Ovary (tissue), 9 donors: ENCODE measurements around the gene ZSCAN5A. TPM values are rescaled to one million over a fixed set of nuclear protein-coding genes. Genes with fewer than 3 reads are reported as not detected.
"Not testable (repeated sequence)": the region's sequence is repeated elsewhere in the genome, so short reads cannot be mapped to it uniquely, and the experiment has no call there.

ENCODE experiments used
- DNase-seq, 5 donors: peaks; one replicate each; pipeline ENCODE4 v3.0.0-alpha.2; 2019 to 2020
- H3K27ac ChIP-seq, 2 donors: fragments of 200-600 bp; one replicate each; pipeline versions ENCODE4 v1.5.1 to v1.8.0; 2019 to 2022
- H3K27me3 ChIP-seq: fragments of 200-600 bp; one replicate; pipeline ENCODE4 v1.8.0; 2022
- H3K36me3 ChIP-seq: fragments of 200-600 bp; sonication (generic); one replicate; pipeline ENCODE4 v1.5.1; 2019
- H3K4me1 ChIP-seq: one replicate; pipeline ENCODE4 v1.8.1; 2013; ENCODE audit warnings: mild to moderate bottlenecking, moderate library complexity; ENCODE audit not compliant: insufficient read depth
- H3K4me3 ChIP-seq: fragments of 200-600 bp; sonication (generic); one replicate; pipeline ENCODE4 v1.5.1; 2017
- H3K9me3 ChIP-seq, 2 donors: fragments of 200-600 bp in 1 of 2; sonication (generic) in 1 of 2; one replicate each; pipeline versions ENCODE4 v1.5.1 to v1.8.1; 2013 to 2019; ENCODE audit warnings: mild to moderate bottlenecking in 1 of 2, moderate library complexity in 1 of 2
- EP300 ChIP-seq: sonication (generic); formaldehyde crosslinking; IDR thresholded peaks from one replicate; pipeline ENCODE4 v1.6.1; 2017; ENCODE audit warnings: antibody characterized with exemption
- POLR2A ChIP-seq: fragments of 450-650 bp; IDR thresholded peaks from one replicate; pipeline ENCODE4 v1.6.1; 2017; ENCODE audit warnings: antibody characterized with exemption, mild to moderate bottlenecking, moderate library complexity
- WGBS, 3 donors: extraction: QIAGEN DNeasy Blood & Tissue Kit in 1 of 3; methylation state at CpG; one replicate each; pipeline versions ENCODE4 v1.1.5 to v1.1.7; 2013 to 2017; 5-methylcytosine and 5-hydroxymethylcytosine counted together
- intact Hi-C, 4 donors: fragments of 100-400 bp; cut with DNase I; formaldehyde crosslinking; loops; one replicate each; pipeline versions ENCODE4 v1.11.0 to v1.15.1; 2022 to 2023
- polyA plus RNA-seq, 2 donors: library from polyadenylated mRNA; stranded (reverse); fragments of 200-250 nt in 1 of 2; fragments of 350-450 nt in 1 of 2; fragmentation: Illumina TruSeq in 1 of 2; extraction: RNeasy Lipid Tissue Mini Kit (QIAGEN cat#74804) in 1 of 2; gene quantifications; one replicate each; pipeline ENCODE4 v1.2.3, GENCODE V29; 2013 to 2014
- total RNA-seq, 7 donors: library from RNA; depleted of rRNA in 2 of 7; stranded (reverse); fragments of >200 nt in 2 of 7; fragmentation: NEBNext Ultra II Directional in 3 of 7; extraction: Animal tissue kit (Norgen Biotek cat#: 25700) in 3 of 7; gene quantifications; one replicate each; pipeline versions ENCODE4 v1.1.0 to v1.2.4, GENCODE V29; 2016 to 2023
- TF ChIP-seq, protein P1 (sequence below), 3 donors: fragments of 450-650 bp in 2 of 3; fragments of 200-600 bp in 1 of 3; IDR thresholded peaks; one replicate each; pipeline versions ENCODE4 v1.5.1 to v1.8.0; 2016 to 2022; ENCODE audit warnings: antibody characterized with exemption in 3 of 3, mild to moderate bottlenecking in 1 of 3
- donor health status: DM: no; HTN: no; CAD: no; lungs with moderate emphysema.
- donor health status: DM: no; HTN: no; CAD: no.
- donor health status: Bipolar disorder and iron deficiency.
- donor health status: DM: yes; HTN: yes; CAD: no.
- donor health status: DM: no; HTN: no; CAD: no.
- donor health status: DM: yes; HTN: yes; CAD: no.

Gene ZSCAN5A
- total and polyA plus RNA-seq, 9 donors: 4.6 to 25.7 (median 11.5) TPM

- Histone ChIP-seq H3K27me3 (no peaks in the 10 kb centered on the region), H3K9me3 (no peaks in the 10 kb centered on the region), H3K27ac (no peak overlapping the region), H3K4me3 (no peak overlapping the region), H3K4me1 (no peaks in the 10 kb centered on the region), H3K36me3 (no peaks in the 10 kb centered on the region)
- no peak for DNase-seq
- 59 to 68% (median 61%) methylated on average over 7 of the region's 7 CpGs for WGBS, 3 donors
- TF ChIP-seq POLR2A (no peak), EP300 (no peak)
- TF ChIP-seq, protein P1, sequence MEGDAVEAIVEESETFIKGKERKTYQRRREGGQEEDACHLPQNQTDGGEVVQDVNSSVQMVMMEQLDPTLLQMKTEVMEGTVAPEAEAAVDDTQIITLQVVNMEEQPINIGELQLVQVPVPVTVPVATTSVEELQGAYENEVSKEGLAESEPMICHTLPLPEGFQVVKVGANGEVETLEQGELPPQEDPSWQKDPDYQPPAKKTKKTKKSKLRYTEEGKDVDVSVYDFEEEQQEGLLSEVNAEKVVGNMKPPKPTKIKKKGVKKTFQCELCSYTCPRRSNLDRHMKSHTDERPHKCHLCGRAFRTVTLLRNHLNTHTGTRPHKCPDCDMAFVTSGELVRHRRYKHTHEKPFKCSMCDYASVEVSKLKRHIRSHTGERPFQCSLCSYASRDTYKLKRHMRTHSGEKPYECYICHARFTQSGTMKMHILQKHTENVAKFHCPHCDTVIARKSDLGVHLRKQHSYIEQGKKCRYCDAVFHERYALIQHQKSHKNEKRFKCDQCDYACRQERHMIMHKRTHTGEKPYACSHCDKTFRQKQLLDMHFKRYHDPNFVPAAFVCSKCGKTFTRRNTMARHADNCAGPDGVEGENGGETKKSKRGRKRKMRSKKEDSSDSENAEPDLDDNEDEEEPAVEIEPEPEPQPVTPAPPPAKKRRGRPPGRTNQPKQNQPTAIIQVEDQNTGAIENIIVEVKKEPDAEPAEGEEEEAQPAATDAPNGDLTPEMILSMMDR (IDR thresholded peaks at IDR 0.05): no peak
- intact Hi-C loops: no loop called here
Observed at GRCh38 chr19:56199687-56200086, 115.0 kb downstream of the ZSCAN5A start.

- intact Hi-C loops, H3K9me3 ChIP-seq, H3K4me1 ChIP-seq, DNase-seq, H3K36me3 ChIP-seq, H3K27ac ChIP-seq, H3K27me3 ChIP-seq, H3K4me3 ChIP-seq: not testable (repeated sequence)
- WGBS, 3 donors: 81 to 88% (median 83%) methylated on average over 22 to 23 of the region's 23 CpGs
Observed at GRCh38 chr19:56197646-56198045, 117.0 kb downstream of the ZSCAN5A start, which contains the start of gene ZSCAN5B. TSS of gene ZSCAN5B (minus strand) at chr19:56197783. CDS start at chr19:56193052, 4,731 bp downstream.

DNA sequence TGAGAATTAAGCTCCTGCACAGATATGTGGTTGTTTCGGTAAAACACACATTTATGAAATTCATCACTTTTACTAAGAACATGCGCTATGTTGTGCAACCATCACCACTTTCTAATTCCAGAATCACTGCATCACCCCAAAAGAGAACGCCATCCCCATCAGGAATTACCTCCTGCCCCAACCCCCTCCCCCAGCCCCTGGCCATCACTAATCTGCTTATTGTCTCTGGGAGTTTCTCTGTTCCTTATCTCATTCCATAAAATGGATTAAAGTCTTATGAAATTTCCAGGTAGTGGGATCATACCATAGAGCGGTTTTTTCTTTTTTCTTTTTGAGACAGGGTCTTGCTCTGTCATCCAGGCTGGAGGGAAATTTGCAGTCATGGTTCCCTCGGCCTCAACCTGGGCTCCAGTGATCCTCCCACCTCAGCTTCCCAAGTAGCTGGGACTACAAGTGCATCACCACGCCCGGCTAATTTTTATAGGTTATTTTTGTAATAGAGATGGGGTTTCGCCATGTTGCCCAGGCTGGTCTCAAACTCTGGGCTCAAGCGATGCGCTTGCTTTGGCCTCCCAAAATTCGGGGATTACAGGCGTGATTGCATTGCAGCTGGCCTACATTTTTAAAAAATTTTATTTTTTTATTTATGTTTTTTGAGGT, 120.5 kb downstream of the ZSCAN5A start:
- H3K4me3 ChIP-seq: no peak overlapping the region
- WGBS, 3 donors: 83 to 87% (median 86%) methylated on average over 12 of the region's 12 CpGs
- H3K4me1 ChIP-seq: no peaks in the 10 kb centered on the region
- DNase-seq: no peak
- TF ChIP-seq POLR2A (no peak), EP300 (no peak)
- TF ChIP-seq, protein P1 (IDR thresholded peaks at IDR 0.05): no peak
- no peaks in the 10 kb centered on the region for H3K9me3 ChIP-seq
- intact Hi-C loops: no loop called here
- H3K27me3 ChIP-seq: no peaks in the 10 kb centered on the region
- H3K27ac ChIP-seq: no peak overlapping the region
- H3K36me3 ChIP-seq: no peaks in the 10 kb centered on the region

DNA sequence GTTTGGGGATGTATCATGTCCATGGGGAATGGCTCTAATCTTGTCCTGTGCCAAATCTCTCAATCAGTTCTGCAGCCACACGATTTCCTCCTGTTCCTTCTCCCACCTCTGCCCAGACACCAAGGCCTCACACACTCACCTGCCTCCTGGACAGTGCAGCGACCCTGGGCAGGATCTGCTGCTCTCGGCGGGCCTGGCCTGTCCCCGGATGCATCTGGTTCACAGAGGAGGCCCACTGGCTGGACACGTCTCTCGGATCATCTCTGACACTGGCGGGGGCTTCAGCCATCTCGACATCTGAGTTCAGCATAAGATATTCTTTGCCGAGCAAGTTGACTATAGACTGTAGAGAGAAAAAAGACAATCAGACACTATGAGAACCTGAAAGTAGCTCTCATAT, 122.9 kb downstream of the ZSCAN5A start:
- DNase-seq: no peak
- Histone ChIP-seq H3K4me1 (no peaks in the 10 kb centered on the region), H3K9me3 (no peaks in the 10 kb centered on the region), H3K4me3 (no peak overlapping the region), H3K36me3 (no peaks in the 10 kb centered on the region), H3K27me3 (no peaks in the 10 kb centered on the region), H3K27ac (no peak overlapping the region)
- 80 to 86% (median 84%) methylated on average over 10 of the region's 10 CpGs for WGBS, 3 donors
- no peak for TF ChIP-seq POLR2A
- TF ChIP-seq, protein P1 (IDR thresholded peaks at IDR 0.05): no peak
- TF ChIP-seq EP300: no peak
- intact Hi-C loops: no loop called here

GRCh38 chr19:56191115-56191514, 123.5 kb downstream of the ZSCAN5A start:
- no peaks in the 10 kb centered on the region for H3K27me3 ChIP-seq
- intact Hi-C loops: no loop called here
- H3K4me3 ChIP-seq: no peak overlapping the region
- no peaks in the 10 kb centered on the region for H3K36me3 ChIP-seq
- TF ChIP-seq EP300: no peak
- no peak for TF ChIP-seq POLR2A
- TF ChIP-seq, protein P1 (IDR thresholded peaks at IDR 0.05): no peak
- WGBS, 3 donors: 66 to 78% (median 67%) methylated on average over 7 of the region's 7 CpGs
- no peaks in the 10 kb centered on the region for H3K9me3 ChIP-seq
- DNase-seq: no peak
- no peaks in the 10 kb centered on the region for H3K4me1 ChIP-seq
- no peak overlapping the region for H3K27ac ChIP-seq
